AG04450 (cell line): Measurements from ENCODE around the gene CAPS. TPM values are rescaled to one million over a fixed set of nuclear protein-coding genes. Genes with fewer than 3 reads are reported as not detected.

Source experiments
- CTCF ChIA-PET: fragments of 300-600, 350-600 bp; formaldehyde crosslinking; extraction: SDS; loops from one replicate; lab custom pipeline; 2022; ENCODE audit warnings: antibody characterized with exemption, inconsistent platforms; lab: Charles Lee
- POLR2A ChIA-PET: fragments of 350-600 bp; formaldehyde crosslinking; extraction: SDS; loops from one replicate; lab custom pipeline; 2021; ENCODE audit warnings: antibody characterized with exemption, inconsistent platforms; lab: Yijun Ruan, JAX
- DNase-seq: peaks from one replicate; pipeline ENCODE4 v3.0.0-alpha.2; 2011; ENCODE audit warnings: low read depth, low spot score
- H3K27ac ChIP-seq: one replicate; pipeline ENCODE4 v1.5.1; 2012; ENCODE audit warnings: low read depth, low read length, control low read depth
- H3K27me3 ChIP-seq: one replicate; pipeline ENCODE4 v1.6.0; 2012; ENCODE audit warnings: low read length; ENCODE audit not compliant: control insufficient read depth, insufficient read depth
- H3K4me3 ChIP-seq: 2 replicates; pipeline ENCODE4 v1.5.1; 2011; ENCODE audit warnings: mild to moderate bottlenecking, low read depth, low read length, control low read depth
- H3K9me3 ChIP-seq: 2 replicates; pipeline ENCODE4 v1.5.1; 2012; ENCODE audit warnings: low read length; ENCODE audit not compliant: control insufficient read depth, insufficient read depth
- CTCF ChIP-seq: IDR thresholded peaks from 2 replicates; pipeline ENCODE4 v1.5.1; 2011; ENCODE audit warnings: low read depth, low read length, control low read depth, inconsistent platforms
- polyA plus RNA-seq: library from polyadenylated mRNA; depleted of rRNA; stranded (reverse); fragments of >200 nt; gene quantifications from 2 replicates; pipeline ENCODE4 v1.2.3, GENCODE V29; 2011

The CAPS gene
- polyA plus RNA-seq, 1 experiment = 2.7 TPM

DNA sequence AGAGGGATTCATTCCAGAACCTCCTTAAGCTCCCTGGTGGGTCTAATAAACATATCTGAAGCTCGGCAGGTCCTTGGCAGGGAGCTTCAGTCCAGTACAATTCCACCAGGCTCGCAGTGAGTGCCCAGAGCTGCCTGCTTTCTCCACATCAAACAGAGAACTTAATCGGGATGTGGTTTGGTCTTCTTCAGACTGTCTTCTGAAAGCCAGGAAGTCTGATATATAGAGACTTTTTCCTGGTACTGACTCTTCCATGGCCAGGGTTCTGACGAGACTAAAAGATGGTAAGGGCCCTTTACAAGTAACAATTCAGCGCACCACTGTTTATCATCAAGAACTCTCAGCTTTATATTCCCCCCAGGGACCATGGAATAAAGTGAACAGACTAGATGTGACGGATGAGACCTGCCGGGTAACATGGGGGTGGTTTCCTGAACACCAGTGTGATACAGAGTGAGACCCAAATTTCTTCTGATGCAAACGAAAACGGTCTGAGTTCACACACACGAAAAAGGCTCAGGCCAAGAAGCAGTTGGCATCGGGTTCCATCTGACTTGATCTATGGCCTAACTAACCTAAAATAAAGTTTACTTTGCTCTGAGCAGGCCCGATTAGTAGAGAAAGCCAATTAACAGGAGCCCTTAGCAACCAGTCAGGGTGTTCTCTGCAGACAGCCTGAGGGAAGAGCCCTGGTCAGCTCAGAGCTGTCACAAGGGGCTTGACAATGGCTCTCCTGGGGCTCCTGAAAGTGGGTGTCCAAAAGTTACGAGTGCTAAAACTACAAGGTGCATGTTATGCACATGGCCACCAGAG lies 34.9 kb downstream of the CAPS start:
- peak overlapping the region; percentile 21 for H3K27ac ChIP-seq
- CTCF ChIA-PET = interaction anchor here (1.2 to 12.8 kb wide), 3 partner anchors 18 to 145 kb away, joined by 3 to 72 read pairs (median 12); no protein-coding TSS in a partner anchor
- H3K27me3 ChIP-seq = no peaks in the 10 kb centered on the region
- H3K9me3 ChIP-seq = no peaks in the 10 kb centered on the region; the same call in 1 of the 2 replicates
- POLR2A ChIA-PET = interaction anchor here (2.5 kb wide), 1 partner anchor 13 kb away, joined by 11 read pairs; no protein-coding TSS in a partner anchor
- no peak for TF ChIP-seq CTCF
- no peak overlapping the region for H3K4me3 ChIP-seq
- DNase-seq = no peak

DNA sequence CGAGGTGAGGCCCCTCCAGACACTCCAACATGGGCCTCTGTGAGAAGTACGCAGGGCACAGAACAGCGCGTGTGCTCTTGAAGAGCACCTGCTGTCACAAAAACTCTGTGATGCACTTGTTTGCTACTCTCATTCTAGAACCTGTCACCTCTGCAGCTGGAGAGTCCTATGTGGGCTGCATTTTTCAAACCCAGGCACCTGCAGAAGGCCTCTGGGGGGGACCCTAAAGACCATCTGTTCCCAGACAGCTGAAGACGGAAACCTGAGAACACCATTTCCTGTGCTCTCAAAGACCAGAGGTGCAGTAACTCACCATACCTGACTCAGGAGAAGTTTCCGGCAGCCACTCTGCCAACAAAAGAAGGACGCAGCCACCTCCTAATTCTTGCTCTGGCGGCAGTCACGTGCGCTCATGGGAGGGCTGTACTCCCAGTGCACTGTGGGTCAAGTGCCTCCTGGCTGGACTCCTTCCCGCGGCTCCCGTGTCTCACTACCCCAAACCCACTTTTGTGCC lies 35.8 kb downstream of the CAPS start:
- H3K27me3 ChIP-seq = no peaks in the 10 kb centered on the region
- POLR2A ChIA-PET = no interaction called here
- TF ChIP-seq CTCF = no peak
- CTCF ChIA-PET = interaction anchor here (3.8 to 12.8 kb wide), 2 partner anchors 17 to 146 kb away, joined by 12 to 72 read pairs; no protein-coding TSS in a partner anchor
- no peak for DNase-seq
- H3K4me3 ChIP-seq = no peak overlapping the region
- peak overlapping the region; percentile 11 for H3K27ac ChIP-seq
- H3K9me3 ChIP-seq = no peaks in the 10 kb centered on the region

- DNase-seq = no peak
- POLR2A ChIA-PET = no interaction called here
- no peaks in the 10 kb centered on the region for H3K27me3 ChIP-seq
- H3K27ac ChIP-seq = no peak overlapping the region
- H3K9me3 ChIP-seq = no peaks in the 10 kb centered on the region
- no peak overlapping the region for H3K4me3 ChIP-seq
- TF ChIP-seq CTCF = no peak
- CTCF ChIA-PET = interaction anchor here (0.7 to 12.8 kb wide), 5 partner anchors 16 to 544 kb away, joined by 3 to 72 read pairs (median 4); partner anchors contain the start of gene NRTN
These were observed 36.7 kb downstream of the CAPS start for GRCh38 chr19:5950741-5951140.

- CTCF ChIA-PET = interaction anchor here (0.7 to 12.8 kb wide), 5 partner anchors 16 to 545 kb away, joined by 3 to 72 read pairs (median 4); partner anchors contain the start of gene NRTN
- POLR2A ChIA-PET = interaction anchor here (3.5 kb wide), 1 partner anchor 16 kb away, joined by 10 read pairs; no protein-coding TSS in a partner anchor
- H3K9me3 ChIP-seq = no peaks in the 10 kb centered on the region
- no peaks in the 10 kb centered on the region for H3K27me3 ChIP-seq
- no peak for DNase-seq
- H3K4me3 ChIP-seq = no peak overlapping the region
- no peak overlapping the region for H3K27ac ChIP-seq
- no peak for TF ChIP-seq CTCF
These were observed 37.3 kb downstream of the CAPS start for GRCh38 chr19:5951338-5951861.
